ENCODE results near the gene AQP12B.
"Not testable (repeated sequence)": the region's sequence is repeated elsewhere in the genome, so short reads cannot be mapped to it uniquely, and the experiment has no call there.

The AQP12B gene

GRCh38 chr2:240682431-240683224, at the start of gene AQP12B:
TSS of gene AQP12B (minus strand) at chr2:240682885. CDS start at chr2:240682837, 48 bp downstream.
- DNase-seq: not testable (repeated sequence)

GRCh38 chr2:240732184-240732583, 49.5 kb upstream of the AQP12B start:
- DNase-seq: no peak

- DNase-seq: no peak
These were observed 48.5 kb upstream of the AQP12B start for GRCh38 chr2:240731178-240731545.

- DNase-seq: no peak
These were observed 48.0 kb upstream of the AQP12B start for GRCh38 chr2:240730501-240731177.

- DNase-seq: no peak
These were observed 46.1 kb upstream of the AQP12B start for GRCh38 chr2:240728827-240729226.

- no peak for DNase-seq
These were observed 45.7 kb upstream of the AQP12B start for GRCh38 chr2:240728361-240728760.

GRCh38 chr2:240727913-240728312, 45.2 kb upstream of the AQP12B start:
- no peak for DNase-seq

GRCh38 chr2:240727439-240727838, 44.8 kb upstream of the AQP12B start:
- DNase-seq: no peak

GRCh38 chr2:240726876-240727275, 44.2 kb upstream of the AQP12B start:
- no peak for DNase-seq

GRCh38 chr2:240725671-240726070, 43.0 kb upstream of the AQP12B start:
- no peak for DNase-seq

- DNase-seq: no peak
These were observed 42.6 kb upstream of the AQP12B start for GRCh38 chr2:240725266-240725665.

GRCh38 chr2:240724431-240724830, 41.7 kb upstream of the AQP12B start:
- no peak for DNase-seq

GRCh38 chr2:240723851-240724250, 41.2 kb upstream of the AQP12B start:
- no peak for DNase-seq

GRCh38 chr2:240722796-240723735, 40.4 kb upstream of the AQP12B start:
- no peak for DNase-seq

- DNase-seq: no peak
These were observed 39.7 kb upstream of the AQP12B start for GRCh38 chr2:240722376-240722775.

- no peak for DNase-seq
These were observed 39.0 kb upstream of the AQP12B start for GRCh38 chr2:240721596-240722180.

- no peak for DNase-seq
These were observed 38.3 kb upstream of the AQP12B start for GRCh38 chr2:240720686-240721595.

- no peak for DNase-seq
These were observed 37.2 kb upstream of the AQP12B start for GRCh38 chr2:240719676-240720545.

GRCh38 chr2:240718896-240719490, 36.3 kb upstream of the AQP12B start:
- no peak for DNase-seq

All from activated gamma-delta T cell treated with Interleukin-2 at 50 U/mL for 16 hours (primary cell).